Fibroblast of lung (primary cell): ENCODE measurements around the gene SHISAL1. TPM values are rescaled to one million over a fixed set of nuclear protein-coding genes. Genes with fewer than 3 reads are reported as not detected.
A peak's percentile ranks its signal among the peaks of the same experiment; 100 is the strongest.

Experiments
- DNase-seq, 2 donors: peaks; one replicate each; pipeline versions ENCODE4 v3.0.0 to v3.0.0-alpha.2; 2010; ENCODE audit warnings: low read depth in 2 of 2
- H2AFZ ChIP-seq: 2 replicates; pipeline ENCODE4 v1.5.1; 2012; ENCODE audit warnings: low read length, control low read depth, inconsistent platforms
- H3K27ac ChIP-seq: 2 replicates; pipeline ENCODE4 v1.5.1; 2011; ENCODE audit warnings: low read length, control low read depth; ENCODE audit not compliant: insufficient read depth
- H3K27me3 ChIP-seq: 2 replicates; pipeline ENCODE4 v1.5.1; 2011; ENCODE audit warnings: mild to moderate bottlenecking, low read length; ENCODE audit not compliant: control insufficient read depth, insufficient read depth
- H3K36me3 ChIP-seq: 2 replicates; pipeline ENCODE4 v1.5.1; 2011; ENCODE audit warnings: low read length; ENCODE audit not compliant: control insufficient read depth, insufficient read depth
- H3K4me1 ChIP-seq: 2 replicates; pipeline ENCODE4 v1.5.1; 2011; ENCODE audit warnings: low read length; ENCODE audit not compliant: control insufficient read depth, insufficient read depth; ENCODE audit errors: extremely low read depth
- H3K4me2 ChIP-seq: 2 replicates; pipeline ENCODE4 v1.5.1; 2011; ENCODE audit warnings: low read length, control low read depth; ENCODE audit not compliant: insufficient read depth; ENCODE audit errors: extremely low read depth
- H3K4me3 ChIP-seq, 4 experiments: fragments of 200-600 bp in 1 of 4; sonication (generic) in 1 of 4; replicated peaks in 1 of 4; 2 replicates each; pipeline ENCODE4 v1.5.1; 2011 to 2016; ENCODE audit warnings: low read length in 4 of 4, low read depth in 3 of 4, mild to moderate bottlenecking in 3 of 4, control low read depth in 2 of 4, inconsistent platforms in 1 of 4, mixed read lengths in 1 of 4; ENCODE audit not compliant: insufficient read depth in 1 of 4; ENCODE audit errors: control extremely low read depth in 1 of 4
- H3K79me2 ChIP-seq: 2 replicates; pipeline ENCODE4 v1.5.1; 2012; ENCODE audit warnings: mild to moderate bottlenecking, low read length, inconsistent platforms; ENCODE audit not compliant: control insufficient read depth, insufficient read depth
- H3K9ac ChIP-seq: 2 replicates; pipeline ENCODE4 v1.5.1; 2011; ENCODE audit warnings: mild to moderate bottlenecking, low read length, control low read depth; ENCODE audit not compliant: insufficient read depth
- H3K9me3 ChIP-seq: 2 replicates; pipeline ENCODE4 v1.5.1; 2012; ENCODE audit warnings: low read depth, low read length; ENCODE audit not compliant: control insufficient read depth, insufficient read depth
- H4K20me1 ChIP-seq: 2 replicates; pipeline ENCODE4 v1.5.1; 2011; ENCODE audit warnings: low read length; ENCODE audit not compliant: control insufficient read depth, insufficient read depth; ENCODE audit errors: extremely low read depth
- CTCF ChIP-seq, 2 donors: IDR thresholded peaks in 1 of 2; conservative IDR thresholded peaks in 1 of 2; 1 replicate in 1 of 2; 2 replicates in 1 of 2; pipeline ENCODE4 v1.5.1; 2011 to 2012; ENCODE audit warnings: low read length in 2 of 2, control low read depth in 1 of 2, inconsistent platforms in 1 of 2, low read depth in 1 of 2, mild to moderate bottlenecking in 1 of 2
- EZH2 ChIP-seq: IDR thresholded peaks from 2 replicates; pipeline ENCODE4 v1.5.1; 2012; ENCODE audit warnings: low read length, control low read depth, mild to moderate bottlenecking; ENCODE audit errors: missing control alignments
- polyA plus RNA-seq, 2 donors: library from polyadenylated mRNA; depleted of rRNA in 1 of 2; stranded (reverse) in 1 of 2; unstranded in 1 of 2; fragments of >200 nt; gene quantifications; 2 replicates each; pipeline ENCODE4 v1.2.1, GENCODE V29; 2011 to 2012; ENCODE audit warnings: missing spikeins in 1 of 2
- total RNA-seq: library from RNA; depleted of rRNA; stranded (reverse); fragments of >200 nt; gene quantifications from 2 replicates; pipeline ENCODE4 v1.2.1, GENCODE V29; 2014

The SHISAL1 gene
- total and polyA plus RNA-seq, 2 donors (not counting 1 experiment from before 2014, with no cell fraction given): 0.73 to 3.5 TPM

- Histone ChIP-seq H3K36me3 (no peaks in the 10 kb centered on the region), H3K9ac (no peak overlapping the region), H3K9me3 (no peaks in the 10 kb centered on the region), H3K4me3 (no peak overlapping the region), H3K4me2 (no peak overlapping the region), H3K27me3 (peaks cover 21% of the 10 kb centered on the region), H2AFZ (no peak overlapping the region), H3K27ac (no peak overlapping the region), H3K4me1 (peaks cover 2% of the 10 kb centered on the region), H4K20me1 (no peaks in the 10 kb centered on the region), H3K79me2 (no peaks in the 10 kb centered on the region)
- TF ChIP-seq EZH2: no peak
- no peak for TF ChIP-seq CTCF (conservative IDR thresholded peaks at IDR 0.05 in 1 of 2, IDR thresholded peaks at IDR 0.05 in 1 of 2; ENCODE audit: low read depth in 1 of 2, low read length in 2 of 2)
- peak; percentile 36 to 60 for DNase-seq
Observed at GRCh38 chr22:44341431-44342346, 28.9 kb upstream of the SHISAL1 start.

GRCh38 chr22:44340271-44341239 is 27.8 kb upstream of the SHISAL1 start:
- DNase-seq: no peak
- Histone ChIP-seq H3K27ac (no peak overlapping the region), H3K4me2 (no peak overlapping the region), H3K27me3 (peaks cover 21% of the 10 kb centered on the region), H3K79me2 (no peaks in the 10 kb centered on the region), H3K4me3 (no peak overlapping the region), H3K9ac (no peak overlapping the region), H2AFZ (no peak overlapping the region), H3K36me3 (no peaks in the 10 kb centered on the region), H3K4me1 (peaks cover 2% of the 10 kb centered on the region), H3K9me3 (no peaks in the 10 kb centered on the region), H4K20me1 (no peaks in the 10 kb centered on the region)
- TF ChIP-seq CTCF (conservative IDR thresholded peaks at IDR 0.05 in 1 of 2, IDR thresholded peaks at IDR 0.05 in 1 of 2; ENCODE audit: low read depth in 1 of 2, low read length in 2 of 2): no peak
- no peak for TF ChIP-seq EZH2

GRCh38 chr22:44338906-44339305 is 26.2 kb upstream of the SHISAL1 start:
- no peaks in the 10 kb centered on the region for H3K9me3 ChIP-seq
- DNase-seq: no peak
- no peaks in the 10 kb centered on the region for H3K79me2 ChIP-seq
- no peak overlapping the region for H3K27ac ChIP-seq
- no peak overlapping the region for H3K4me3 ChIP-seq
- no peak for TF ChIP-seq CTCF (conservative IDR thresholded peaks at IDR 0.05 in 1 of 2, IDR thresholded peaks at IDR 0.05 in 1 of 2; ENCODE audit: low read depth in 1 of 2, low read length in 2 of 2)
- TF ChIP-seq EZH2: no peak
- H3K27me3 ChIP-seq: peaks cover 15% of the 10 kb centered on the region
- no peaks in the 10 kb centered on the region for H4K20me1 ChIP-seq
- peaks cover 2% of the 10 kb centered on the region for H3K4me1 ChIP-seq
- no peak overlapping the region for H3K9ac ChIP-seq
- H3K4me2 ChIP-seq: no peak overlapping the region
- H2AFZ ChIP-seq: no peak overlapping the region
- H3K36me3 ChIP-seq: no peaks in the 10 kb centered on the region
